H1 (cell line): ENCODE measurements around the gene ZSWIM6. TPM values are rescaled to one million over a fixed set of nuclear protein-coding genes. Genes with fewer than 3 reads are reported as not detected.

Experiments used
- CTCF ChIA-PET: fragments of 300-600 bp; sonication (Branson Sonifier 250); formaldehyde crosslinking; loops from one replicate; lab custom pipeline; 2021; ENCODE audit not compliant: partially characterized antibody; lab: Charles Lee
- POLR2A ChIA-PET: fragments of 300-600 bp; sonication (Branson Sonifier 250); formaldehyde crosslinking; loops from one replicate; lab custom pipeline; 2021; ENCODE audit warnings: inconsistent platforms; ENCODE audit not compliant: partially characterized antibody; lab: Charles Lee
- DNase-seq, 2 experiments: peaks; one replicate each; pipeline versions ENCODE4 v3.0.0 to v3.0.0-alpha.2; 2010 to 2022; ENCODE audit warnings: low spot score in 2 of 2, low read depth in 1 of 2, mixed read lengths in 1 of 2
- FAIRE-seq: peaks from 2 replicates; lab custom pipeline; 2011; peaks lifted over from hg19 to GRCh38; lab: Jason Lieb, UNC
- H2AFZ ChIP-seq: 2 replicates; pipeline ENCODE4 v1.8.1; 2012; ENCODE audit warnings: low read length, inconsistent platforms
- H2AK5ac ChIP-seq: 2 replicates; pipeline ENCODE4 v1.6.1; 2013; ENCODE audit warnings: low read depth, low read length
- H2BK120ac ChIP-seq: replicated peaks from 2 replicates; pipeline ENCODE3; 2013; ENCODE audit warnings: low read depth, low read length, inconsistent platforms
- H2BK12ac ChIP-seq: 2 replicates; pipeline ENCODE4 v1.6.1; 2013; ENCODE audit warnings: low read depth, low read length
- H2BK15ac ChIP-seq: 2 replicates; pipeline ENCODE4 v1.6.1; 2013; ENCODE audit warnings: low read length
- H2BK20ac ChIP-seq: 2 replicates; pipeline ENCODE4 v1.6.1; 2013; ENCODE audit warnings: low read length
- H2BK5ac ChIP-seq: 2 replicates; pipeline ENCODE4 v1.6.1; 2013; ENCODE audit warnings: low read depth, low read length
- H3K14ac ChIP-seq: 2 replicates; pipeline ENCODE4 v1.6.1; 2013; ENCODE audit warnings: inconsistent platforms; ENCODE audit not compliant: insufficient read length
- H3K18ac ChIP-seq: 2 replicates; pipeline ENCODE4 v1.6.1; 2013; ENCODE audit warnings: low read length; ENCODE audit errors: extremely low read depth
- H3K23ac ChIP-seq: 2 replicates; pipeline ENCODE4 v1.6.1; 2013; ENCODE audit warnings: inconsistent platforms; ENCODE audit not compliant: insufficient read length
- H3K23me2 ChIP-seq: 2 replicates; pipeline ENCODE4 v1.6.1; 2013; ENCODE audit warnings: low read depth, low read length
- H3K27ac ChIP-seq: 2 replicates; pipeline ENCODE4 v1.6.1; 2011; ENCODE audit warnings: low read depth, low read length, inconsistent platforms
- H3K27me3 ChIP-seq, 4 experiments: replicated peaks in 1 of 4; 1 replicate in 1 of 4; 2 replicates in 3 of 4; pipeline versions ENCODE4 v1.6.1 to v1.8.1; 2011 to 2013; ENCODE audit warnings: low read length in 3 of 4, mild to moderate bottlenecking in 3 of 4, inconsistent platforms in 2 of 4, mixed read lengths in 2 of 4, moderate library complexity in 1 of 4; ENCODE audit not compliant: control insufficient read depth in 3 of 4, insufficient read depth in 3 of 4; ENCODE audit errors: extremely low read depth in 1 of 4
- H3K36me3 ChIP-seq, 4 experiments: 2 replicates each; pipeline versions ENCODE4 v1.6.1 to v1.8.1; 2011 to 2013; ENCODE audit warnings: mild to moderate bottlenecking in 4 of 4, low read length in 3 of 4, moderate library complexity in 2 of 4, control low read depth in 1 of 4, inconsistent platforms in 1 of 4; ENCODE audit not compliant: insufficient read depth in 4 of 4, control insufficient read depth in 2 of 4
- H3K4ac ChIP-seq: replicated peaks from 2 replicates; pipeline ENCODE3; 2013; ENCODE audit warnings: low read length, low read depth, mixed read lengths, inconsistent platforms; ENCODE audit not compliant: insufficient read length
- H3K4me1 ChIP-seq, 4 experiments: replicated peaks in 1 of 4; 1 replicate in 1 of 4; 2 replicates in 3 of 4; pipeline versions ENCODE4 v1.6.1 to v1.8.1; 2011 to 2013; ENCODE audit warnings: low read length in 3 of 4, inconsistent platforms in 2 of 4, mixed read lengths in 1 of 4; ENCODE audit not compliant: insufficient read depth in 4 of 4, control insufficient read depth in 3 of 4
- H3K4me2 ChIP-seq, 2 experiments: 2 replicates each; pipeline versions ENCODE4 v1.6.1 to v1.8.1; 2011 to 2013; ENCODE audit warnings: low read depth in 2 of 2, low read length in 2 of 2, control low read depth in 1 of 2, inconsistent platforms in 1 of 2, mild to moderate bottlenecking in 1 of 2; ENCODE audit not compliant: insufficient read depth in 1 of 2
- H3K4me3 ChIP-seq, 4 experiments: fragments of 200-600, 300-600 bp in 1 of 4; sonication (generic), shearing (Covaris generic), sonication (Bioruptor Twin) in 1 of 4; 2 replicates each; pipeline versions ENCODE4 v1.5.1 to v1.8.1; 2011 to 2016; ENCODE audit warnings: low read length in 4 of 4, low read depth in 3 of 4, control low read depth in 2 of 4, inconsistent platforms in 2 of 4, mild to moderate bottlenecking in 2 of 4, mixed read lengths in 1 of 4, moderate library complexity in 1 of 4; ENCODE audit not compliant: insufficient read depth in 2 of 4; ENCODE audit errors: extremely low read depth in 1 of 4
- H3K56ac ChIP-seq: replicated peaks from 2 replicates; pipeline ENCODE3; 2013; ENCODE audit warnings: low read depth, mild to moderate bottlenecking, mixed read lengths, low read length, inconsistent platforms; ENCODE audit not compliant: insufficient read length
- H3K79me1 ChIP-seq: 2 replicates; pipeline ENCODE4 v1.6.1; 2013; ENCODE audit warnings: low read depth, low read length, control low read depth
- H3K79me2 ChIP-seq, 2 experiments: 2 replicates each; pipeline versions ENCODE4 v1.6.1 to v1.8.1; 2012 to 2013; ENCODE audit warnings: low read length in 2 of 2, mild to moderate bottlenecking in 2 of 2, inconsistent platforms in 1 of 2; ENCODE audit not compliant: insufficient read depth in 2 of 2, control insufficient read depth in 1 of 2
- H3K9ac ChIP-seq, 4 experiments: replicated peaks in 1 of 4; 1 replicate in 1 of 4; 2 replicates in 3 of 4; pipeline versions ENCODE4 v1.6.1 to v1.8.1; 2011 to 2013; ENCODE audit warnings: low read depth in 3 of 4, low read length in 3 of 4, control low read depth in 2 of 4, mild to moderate bottlenecking in 2 of 4, moderate library complexity in 2 of 4, inconsistent platforms in 1 of 4; ENCODE audit errors: extremely low read depth in 1 of 4
- H3K9me3 ChIP-seq, 2 experiments: 2 replicates each; pipeline versions ENCODE4 v1.6.1 to v1.8.1; 2012 to 2013; ENCODE audit warnings: mild to moderate bottlenecking in 2 of 2, moderate library complexity in 2 of 2, control low read depth in 1 of 2, inconsistent platforms in 1 of 2, low read depth in 1 of 2, low read length in 1 of 2, mixed read lengths in 1 of 2; ENCODE audit not compliant: insufficient read depth in 2 of 2
- H4K20me1 ChIP-seq, 2 experiments: replicated peaks in 1 of 2; 2 replicates each; pipeline versions ENCODE3 to v1.8.1; 2011 to 2013; ENCODE audit warnings: inconsistent platforms in 2 of 2, low read length in 2 of 2, mild to moderate bottlenecking in 1 of 2; ENCODE audit not compliant: insufficient read depth in 2 of 2, control insufficient read depth in 1 of 2
- H4K5ac ChIP-seq: 2 replicates; pipeline ENCODE4 v1.6.1; 2013; ENCODE audit warnings: low read length, low read depth, mixed read lengths, inconsistent platforms; ENCODE audit not compliant: insufficient read length
- H4K8ac ChIP-seq: 2 replicates; pipeline ENCODE4 v1.8.0; 2013; ENCODE audit warnings: mild to moderate bottlenecking, moderate library complexity, low read length, inconsistent platforms; ENCODE audit not compliant: insufficient read depth; ENCODE audit errors: extremely low read depth
- H4K91ac ChIP-seq: replicated peaks from 2 replicates; pipeline ENCODE3; 2013; ENCODE audit warnings: low read length, mixed read lengths, inconsistent platforms; ENCODE audit not compliant: insufficient read length
- SP2 ChIP-seq: IDR thresholded peaks from 2 replicates; pipeline ENCODE4 v1.6.1; 2012; ENCODE audit warnings: mild to moderate bottlenecking, low read length, inconsistent platforms
- WGBS, 2 experiments: shearing (Covaris generic) in 1 of 2; methylation state at CpG; one replicate each; pipeline versions ENCODE4 v1.1.6 to v1.1.7; 2013 to 2015; ENCODE audit warnings: low lambda C conversion rate in 2 of 2, mixed read lengths in 2 of 2, inconsistent platforms in 1 of 2, low coverage in 1 of 2, missing lambda C conversion rate in 1 of 2; ENCODE audit not compliant: insufficient replicate concordance in 2 of 2, insufficient coverage in 1 of 2, insufficient read length in 1 of 2; ENCODE audit errors: extremely low coverage in 1 of 2, missing lambda C conversion rate in 1 of 2; 5-methylcytosine and 5-hydroxymethylcytosine counted together
- polyA plus RNA-seq, 7 experiments: library from polyadenylated mRNA; depleted of rRNA in 3 of 7; stranded (reverse) in 5 of 7; unstranded in 2 of 7; fragments of >200 nt in 5 of 7; fragments of 200-250 nt in 2 of 7; gene quantifications; 1 replicate in 5 of 7; 2 replicates in 1 of 7; 4 replicates in 1 of 7; pipeline versions ENCODE4 v1.2.1 to v1.2.3, GENCODE V29; 2011 to 2013; ENCODE audit warnings: missing spikeins in 2 of 7, mixed read lengths in 2 of 7
- total RNA-seq: library from RNA; stranded (reverse); fragmentation: NEBNext Ultra II Directional; extraction: Animal tissue kit (Norgen Biotek cat#: 25700); gene quantifications from 2 replicates; pipeline ENCODE4 v1.2.1, GENCODE V29; 2021

Gene ZSWIM6
- total and polyA plus RNA-seq, 2 of the 8 experiments (the other 6 are each of a cell fraction or from before 2014, with no cell fraction given): 7.9 to 12.4 TPM

- Histone ChIP-seq H3K36me3 (peaks cover 0 to 10% (median 5%) of the 10 kb centered on the region in 4 experiments; a peak in 3 of 8 replicates), H2BK12ac (no peak overlapping the region), H4K91ac (no peak overlapping the region), H3K4ac (no peak overlapping the region), H2BK120ac (no peak overlapping the region), H3K4me3 (no peak overlapping the region), H3K23me2 (no peaks in the 10 kb centered on the region), H3K27ac (no peak overlapping the region), H4K20me1 (no peaks in the 10 kb centered on the region), H4K8ac (no peak overlapping the region), H3K18ac (no peak overlapping the region), H2BK5ac (no peak overlapping the region), H2BK20ac (no peak overlapping the region), H3K9me3 (no peaks in the 10 kb centered on the region), H4K5ac (no peak overlapping the region), H2BK15ac (no peak overlapping the region), H3K23ac (no peak overlapping the region), H3K4me1 (no peaks in the 10 kb centered on the region), H3K9ac (no peak overlapping the region), H3K4me2 (no peak overlapping the region), H3K79me1 (no peaks in the 10 kb centered on the region), H2AFZ (no peak overlapping the region)
- FAIRE-seq: no peak
- WGBS, 2 experiments: 88% methylated on average over 7 of the region's 7 CpGs; no CpG with 5 or more reads in 1 of the 2 experiments
- POLR2A ChIA-PET: no interaction called here
- TF ChIP-seq SP2: no peak
- TF ChIP-seq, all 59 proteins: peak for 0
- no peak overlapping the region for H3K14ac ChIP-seq
- no peaks in the 10 kb centered on the region for H3K27me3 ChIP-seq
- no peaks in the 10 kb centered on the region for H3K79me2 ChIP-seq
- H2AK5ac ChIP-seq: no peak overlapping the region
- no peak overlapping the region for H3K56ac ChIP-seq
- no peak for DNase-seq
- CTCF ChIA-PET: interaction anchor here (0.7 to 1.0 kb wide), 2 partner anchors 13 to 16 kb away, joined by 3 read pairs; no protein-coding TSS in a partner anchor
These were observed 203.8 kb downstream of the ZSWIM6 start for GRCh38 chr5:61535828-61536227.
